ENCODE measurements around the gene CRMP1. TPM values are rescaled to one million over a fixed set of nuclear protein-coding genes. Genes with fewer than 3 reads are reported as not detected.
"Not testable (repeated sequence)": the region's sequence is repeated elsewhere in the genome, so short reads cannot be mapped to it uniquely, and the experiment has no call there.

The CRMP1 gene
- total RNA-seq, 4 donors from 2014 or later, result 0.62 to 4.3 (median 1.6) TPM

DNA sequence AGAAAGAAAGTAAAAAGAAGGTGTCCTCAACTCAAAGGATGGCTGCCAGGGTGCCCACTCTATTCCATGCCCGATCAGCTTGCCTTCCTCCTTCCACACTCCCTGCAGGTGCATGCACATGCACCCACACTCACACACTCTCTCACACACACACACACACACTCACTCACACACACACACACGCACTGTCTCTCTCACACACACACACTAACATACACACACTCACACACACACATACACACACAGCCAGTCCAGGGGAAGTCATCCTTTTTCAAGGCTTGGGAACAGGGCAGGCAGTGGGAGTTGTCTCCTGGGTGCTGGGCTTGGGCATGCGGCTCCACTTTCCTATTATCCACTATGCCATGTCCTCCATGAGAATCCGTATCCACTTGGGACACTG lies 50.4 kb downstream of the CRMP1 start:
- ATAC-seq, result no peak
- 87 to 94% methylated on average over 2 of the region's 4 CpGs for WGBS, 2 donors (ENCODE audit: low coverage in 1 of 2)
- H3K4me1 ChIP-seq, result peaks cover 0 to 34% (median 0%) of the 10 kb centered on the region in 3 donors
- peaks cover 13% of the 10 kb centered on the region for H3K27me3 ChIP-seq
- no peak overlapping the region for H3K27ac ChIP-seq
- H3K36me3 ChIP-seq, result no peaks in the 10 kb centered on the region
- no peaks in the 10 kb centered on the region for H3K9me3 ChIP-seq
- TF ChIP-seq, protein P1, sequence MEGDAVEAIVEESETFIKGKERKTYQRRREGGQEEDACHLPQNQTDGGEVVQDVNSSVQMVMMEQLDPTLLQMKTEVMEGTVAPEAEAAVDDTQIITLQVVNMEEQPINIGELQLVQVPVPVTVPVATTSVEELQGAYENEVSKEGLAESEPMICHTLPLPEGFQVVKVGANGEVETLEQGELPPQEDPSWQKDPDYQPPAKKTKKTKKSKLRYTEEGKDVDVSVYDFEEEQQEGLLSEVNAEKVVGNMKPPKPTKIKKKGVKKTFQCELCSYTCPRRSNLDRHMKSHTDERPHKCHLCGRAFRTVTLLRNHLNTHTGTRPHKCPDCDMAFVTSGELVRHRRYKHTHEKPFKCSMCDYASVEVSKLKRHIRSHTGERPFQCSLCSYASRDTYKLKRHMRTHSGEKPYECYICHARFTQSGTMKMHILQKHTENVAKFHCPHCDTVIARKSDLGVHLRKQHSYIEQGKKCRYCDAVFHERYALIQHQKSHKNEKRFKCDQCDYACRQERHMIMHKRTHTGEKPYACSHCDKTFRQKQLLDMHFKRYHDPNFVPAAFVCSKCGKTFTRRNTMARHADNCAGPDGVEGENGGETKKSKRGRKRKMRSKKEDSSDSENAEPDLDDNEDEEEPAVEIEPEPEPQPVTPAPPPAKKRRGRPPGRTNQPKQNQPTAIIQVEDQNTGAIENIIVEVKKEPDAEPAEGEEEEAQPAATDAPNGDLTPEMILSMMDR (IDR thresholded peaks at IDR 0.05), result no peak
- no peak for TF ChIP-seq POLR2A (IDR thresholded peaks at IDR 0.05)
- TF ChIP-seq EP300 (IDR thresholded peaks at IDR 0.05), result no peak
- no peak for TF ChIP-seq POLR2AphosphoS5 (IDR thresholded peaks at IDR 0.05)
- H3K4me3 ChIP-seq, result no peak overlapping the region

DNA sequence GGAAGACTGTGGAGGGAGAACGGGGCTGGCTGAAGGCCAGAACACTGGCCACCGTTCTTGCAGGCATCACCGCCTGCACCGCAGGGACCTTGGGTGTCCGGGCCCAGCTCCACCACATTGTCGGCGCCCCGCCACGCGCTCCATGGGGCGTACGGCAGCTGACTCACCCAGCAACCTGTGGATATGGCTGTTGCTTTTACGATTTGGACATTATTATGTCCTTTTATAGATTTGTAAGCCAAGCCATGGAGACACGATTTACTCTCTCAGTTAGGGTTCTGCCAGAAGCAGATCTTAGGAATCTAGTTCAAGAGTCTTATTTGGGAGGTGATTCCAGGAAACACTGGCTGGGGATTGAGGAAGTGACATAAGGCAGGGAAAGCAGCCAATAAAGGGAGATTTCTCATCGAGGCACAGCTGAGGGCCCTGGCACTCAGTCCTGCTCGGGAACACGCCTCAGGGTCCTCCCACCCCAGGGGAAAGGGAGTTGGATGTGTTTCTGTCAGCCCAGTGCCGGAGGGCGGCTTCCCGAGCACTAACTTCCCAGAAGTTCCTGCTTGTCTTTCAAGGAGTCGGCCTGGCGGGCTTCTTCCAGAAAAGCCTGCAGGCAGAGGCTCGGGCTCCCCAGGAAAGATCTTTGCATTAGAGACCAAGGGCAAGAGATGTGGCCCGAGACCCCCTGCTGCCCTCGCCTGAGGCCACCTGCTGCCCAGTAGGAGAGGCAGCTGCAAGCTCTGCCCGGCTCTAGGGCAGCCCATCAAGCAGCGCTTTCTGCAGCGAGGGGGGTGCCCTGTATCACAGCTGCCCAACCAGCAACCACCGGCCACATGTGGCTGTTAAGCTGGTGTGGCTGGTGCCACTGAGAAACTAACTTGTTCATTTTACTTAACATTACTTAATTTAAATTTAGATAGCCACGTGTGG lies 52.9 kb downstream of the CRMP1 start:
- H3K36me3 ChIP-seq, result no peaks in the 10 kb centered on the region
- ATAC-seq, result peak; percentile 71
- peak overlapping the region in 1 of 2 donors; percentile 24 for H3K4me3 ChIP-seq
- TF ChIP-seq POLR2A (IDR thresholded peaks at IDR 0.05) (no peak), POLR2AphosphoS5 (IDR thresholded peaks at IDR 0.05) (peak; percentile 82)
- no peaks in the 10 kb centered on the region for H3K9me3 ChIP-seq
- peak overlapping the region in 3 of 4 donors; percentile 56 to 58 (median 57) for H3K27ac ChIP-seq
- H3K4me1 ChIP-seq, result peaks cover 0 to 30% (median 0%) of the 10 kb centered on the region in 3 donors
- 26 to 33% methylated on average over 8 to 16 of the region's 30 CpGs for WGBS, 2 donors (ENCODE audit: low coverage in 1 of 2)
- peaks cover 8% of the 10 kb centered on the region for H3K27me3 ChIP-seq

DNA sequence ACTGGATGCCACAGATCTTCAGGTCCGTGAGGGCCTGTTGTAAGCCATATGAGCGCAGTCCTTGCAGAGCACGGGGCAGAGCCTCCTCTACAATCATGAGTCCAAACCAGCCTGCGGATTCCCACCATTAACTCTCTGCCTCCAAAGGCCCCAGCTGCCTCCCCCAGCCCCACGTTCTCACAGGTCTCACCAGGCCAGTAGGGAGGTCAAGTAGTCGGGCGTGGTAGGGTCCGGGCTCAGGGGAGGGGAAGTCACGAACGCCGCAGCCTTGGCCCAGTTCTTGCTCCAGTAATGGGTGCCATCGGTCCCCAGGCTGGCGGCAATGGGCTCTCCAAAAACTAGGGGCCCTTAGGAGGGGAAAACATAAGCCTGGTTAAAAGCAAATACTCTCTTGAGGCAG lies 53.6 kb downstream of the CRMP1 start:
- Histone ChIP-seq H3K9me3 (no peaks in the 10 kb centered on the region), H3K27me3 (peaks cover 8% of the 10 kb centered on the region), H3K27ac (peak overlapping the region in 3 of 4 donors; percentile 56 to 58 (median 57)), H3K36me3 (no peaks in the 10 kb centered on the region), H3K4me3 (no peak overlapping the region), H3K4me1 (peaks cover 0 to 23% (median 0%) of the 10 kb centered on the region in 3 donors)
- TF ChIP-seq EP300 (IDR thresholded peaks at IDR 0.05), result no peak
- TF ChIP-seq, protein P1 (IDR thresholded peaks at IDR 0.05), result no peak
- TF ChIP-seq POLR2AphosphoS5 (IDR thresholded peaks at IDR 0.05), result no peak
- TF ChIP-seq POLR2A (IDR thresholded peaks at IDR 0.05), result no peak
- no CpG with 5 or more reads among the region's 13 CpGs for WGBS, 2 donors (ENCODE audit: low coverage in 1 of 2)
- ATAC-seq, result no peak

DNA sequence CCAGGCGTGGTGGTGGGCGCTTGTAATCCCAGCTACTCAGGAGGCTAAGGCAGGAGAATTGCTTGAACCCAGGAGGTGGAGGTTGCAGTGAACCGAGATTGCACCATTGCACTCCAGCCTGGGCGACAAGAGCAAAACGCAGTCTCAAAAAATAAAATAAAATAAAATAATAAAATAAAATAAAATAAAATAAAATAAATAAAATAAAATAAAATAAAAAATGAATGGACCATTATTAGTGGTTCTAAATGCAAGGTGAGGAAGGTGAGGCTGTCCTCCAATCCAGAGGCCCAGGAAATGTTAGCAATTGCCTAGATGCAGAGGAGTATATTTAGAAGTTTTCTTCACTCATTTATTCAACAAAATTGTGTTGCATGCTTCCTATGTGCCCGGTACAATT lies 55.4 kb downstream of the CRMP1 start:
- H3K4me3 ChIP-seq, H3K9me3 ChIP-seq, H3K36me3 ChIP-seq, H3K27me3 ChIP-seq, ATAC-seq, H3K27ac ChIP-seq: not testable (repeated sequence)
- 82 to 88% methylated on average over 2 to 4 of the region's 6 CpGs for WGBS, 2 donors (ENCODE audit: low coverage in 1 of 2)
- peaks cover 0 to 12% (median 0%) of the 10 kb centered on the region in 3 donors for H3K4me1 ChIP-seq

DNA sequence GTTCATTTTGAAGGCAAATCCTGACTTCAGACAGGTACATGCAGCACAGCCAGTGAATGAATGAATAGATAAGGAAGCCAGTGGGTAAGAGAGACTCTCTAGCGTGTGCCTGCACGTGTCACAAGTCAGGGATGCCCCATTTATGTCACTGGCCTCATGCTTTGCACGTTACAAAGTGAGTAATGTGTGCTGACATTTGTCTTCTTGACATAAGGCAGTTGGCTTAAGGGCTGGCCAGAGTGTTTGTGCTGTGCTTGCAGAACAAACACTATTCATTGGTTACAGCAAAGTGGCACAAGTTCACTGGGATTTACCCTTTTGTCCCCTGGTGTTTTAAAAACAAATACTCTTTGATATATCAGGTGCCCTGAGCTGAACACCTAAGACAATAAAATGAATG lies 55.9 kb downstream of the CRMP1 start:
- Histone ChIP-seq H3K4me1 (peaks cover 0 to 12% (median 0%) of the 10 kb centered on the region in 3 donors), H3K27me3 (peaks cover 8% of the 10 kb centered on the region), H3K9me3 (no peaks in the 10 kb centered on the region), H3K27ac (no peak overlapping the region), H3K4me3 (no peak overlapping the region), H3K36me3 (no peaks in the 10 kb centered on the region)
- TF ChIP-seq POLR2AphosphoS5 (IDR thresholded peaks at IDR 0.05) (no peak), POLR2A (IDR thresholded peaks at IDR 0.05) (no peak)
- no peak for ATAC-seq
- 49 to 60% methylated on average over 3 of the region's 3 CpGs for WGBS, 2 donors (ENCODE audit: low coverage in 1 of 2)

DNA sequence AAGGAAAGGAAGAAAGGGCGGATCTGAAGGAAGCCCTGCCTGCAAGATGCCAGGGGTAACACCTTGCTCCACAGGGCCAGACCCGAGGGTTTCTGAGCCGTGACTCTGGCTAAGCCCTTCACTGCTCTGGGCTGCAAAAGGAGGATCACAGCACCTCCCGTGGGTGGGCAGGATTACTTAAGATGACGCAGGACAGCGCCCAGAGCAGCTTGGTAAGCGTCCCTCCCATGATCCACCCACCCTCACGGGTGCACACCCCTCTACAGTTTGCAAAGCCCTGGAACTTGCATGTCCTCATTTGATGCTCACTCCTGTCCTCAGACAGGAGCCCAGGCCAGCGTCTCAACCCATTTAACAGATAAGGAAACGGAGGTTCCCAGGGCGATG lies 64.9 kb downstream of the CRMP1 start:
- peaks cover 0 to 12% of the 10 kb centered on the region in 2 donors for H3K36me3 ChIP-seq
- H3K9me3 ChIP-seq, result no peaks in the 10 kb centered on the region
- TF ChIP-seq POLR2AphosphoS5 (IDR thresholded peaks at IDR 0.05), result no peak
- no peak for TF ChIP-seq EP300 (IDR thresholded peaks at IDR 0.05)
- TF ChIP-seq POLR2A (IDR thresholded peaks at IDR 0.05), result no peak
- TF ChIP-seq, protein P1 (IDR thresholded peaks at IDR 0.05), result no peak
- ATAC-seq, result peak; percentile 14
- H3K27ac ChIP-seq, result no peak overlapping the region
- H3K4me1 ChIP-seq, result peaks cover 0 to 16% (median 2%) of the 10 kb centered on the region in 3 donors
- H3K4me3 ChIP-seq, result no peak overlapping the region
- WGBS, 2 donors (ENCODE audit: low coverage in 1 of 2), result 75% methylated on average over 4 of the region's 11 CpGs; no CpG with 5 or more reads in 1 of the 2 donors
- H3K27me3 ChIP-seq, result no peaks in the 10 kb centered on the region

All from gastroesophageal sphincter (tissue), 4 donors.